AG04450 (cell line): ENCODE data around the gene TAS2R41. TPM values are rescaled to one million over a fixed set of nuclear protein-coding genes. Genes with fewer than 3 reads are reported as not detected.
"Not testable (repeated sequence)": the region's sequence is repeated elsewhere in the genome, so short reads cannot be mapped to it uniquely, and the experiment has no call there.

Experiments
- CTCF ChIA-PET: fragments of 300-600, 350-600 bp; formaldehyde crosslinking; extraction: SDS; loops from one replicate; lab custom pipeline; 2022; ENCODE audit warnings: antibody characterized with exemption, inconsistent platforms; lab: Charles Lee
- POLR2A ChIA-PET: fragments of 350-600 bp; formaldehyde crosslinking; extraction: SDS; loops from one replicate; lab custom pipeline; 2021; ENCODE audit warnings: antibody characterized with exemption, inconsistent platforms; lab: Yijun Ruan, JAX
- DNase-seq: peaks from one replicate; pipeline ENCODE4 v3.0.0-alpha.2; 2011; ENCODE audit warnings: low read depth, low spot score
- H3K27ac ChIP-seq: one replicate; pipeline ENCODE4 v1.5.1; 2012; ENCODE audit warnings: low read depth, low read length, control low read depth
- H3K27me3 ChIP-seq: one replicate; pipeline ENCODE4 v1.6.0; 2012; ENCODE audit warnings: low read length; ENCODE audit not compliant: control insufficient read depth, insufficient read depth
- H3K4me3 ChIP-seq: 2 replicates; pipeline ENCODE4 v1.5.1; 2011; ENCODE audit warnings: mild to moderate bottlenecking, low read depth, low read length, control low read depth
- H3K9me3 ChIP-seq: 2 replicates; pipeline ENCODE4 v1.5.1; 2012; ENCODE audit warnings: low read length; ENCODE audit not compliant: control insufficient read depth, insufficient read depth
- polyA plus RNA-seq: library from polyadenylated mRNA; depleted of rRNA; stranded (reverse); fragments of >200 nt; gene quantifications from 2 replicates; pipeline ENCODE4 v1.2.3, GENCODE V29; 2011; rRNA removed
- TF ChIP-seq, protein P1 (sequence below): IDR thresholded peaks from 2 replicates; pipeline ENCODE4 v1.5.1; 2011; ENCODE audit warnings: low read depth, low read length, control low read depth, inconsistent platforms

Gene TAS2R41
- polyA plus RNA-seq, 1 experiment = not detected

DNA sequence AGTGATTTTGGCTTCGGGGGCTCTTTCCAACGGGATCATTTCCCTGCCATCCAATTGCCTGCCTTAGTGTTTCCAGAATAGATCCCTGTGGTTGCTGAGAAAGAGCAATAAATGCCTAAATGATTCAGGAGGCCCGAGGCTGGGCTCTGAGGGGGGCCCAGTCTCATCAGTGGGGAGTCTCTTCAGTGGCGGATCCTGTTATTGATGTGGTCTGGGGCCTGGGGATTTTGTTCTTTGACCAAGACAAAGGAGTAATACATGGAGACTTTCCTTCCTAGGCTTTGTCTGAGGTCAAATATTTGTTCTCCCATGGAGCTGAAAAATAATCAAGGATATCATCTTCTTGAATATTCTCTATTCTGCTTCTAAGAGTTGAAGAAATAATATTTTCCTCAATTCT is 40.8 kb downstream of the TAS2R41 start:
- Histone ChIP-seq H3K27ac (no peak overlapping the region), H3K27me3 (no peaks in the 10 kb centered on the region), H3K4me3 (no peak overlapping the region), H3K9me3 (no peaks in the 10 kb centered on the region)
- no peak for DNase-seq
- ChIA-PET POLR2A (no interaction called here), CTCF (interaction anchor here (1.6 kb wide), 1 partner anchor 278 kb away, joined by 5 read pairs; no protein-coding TSS in a partner anchor)
- TF ChIP-seq, protein P1, sequence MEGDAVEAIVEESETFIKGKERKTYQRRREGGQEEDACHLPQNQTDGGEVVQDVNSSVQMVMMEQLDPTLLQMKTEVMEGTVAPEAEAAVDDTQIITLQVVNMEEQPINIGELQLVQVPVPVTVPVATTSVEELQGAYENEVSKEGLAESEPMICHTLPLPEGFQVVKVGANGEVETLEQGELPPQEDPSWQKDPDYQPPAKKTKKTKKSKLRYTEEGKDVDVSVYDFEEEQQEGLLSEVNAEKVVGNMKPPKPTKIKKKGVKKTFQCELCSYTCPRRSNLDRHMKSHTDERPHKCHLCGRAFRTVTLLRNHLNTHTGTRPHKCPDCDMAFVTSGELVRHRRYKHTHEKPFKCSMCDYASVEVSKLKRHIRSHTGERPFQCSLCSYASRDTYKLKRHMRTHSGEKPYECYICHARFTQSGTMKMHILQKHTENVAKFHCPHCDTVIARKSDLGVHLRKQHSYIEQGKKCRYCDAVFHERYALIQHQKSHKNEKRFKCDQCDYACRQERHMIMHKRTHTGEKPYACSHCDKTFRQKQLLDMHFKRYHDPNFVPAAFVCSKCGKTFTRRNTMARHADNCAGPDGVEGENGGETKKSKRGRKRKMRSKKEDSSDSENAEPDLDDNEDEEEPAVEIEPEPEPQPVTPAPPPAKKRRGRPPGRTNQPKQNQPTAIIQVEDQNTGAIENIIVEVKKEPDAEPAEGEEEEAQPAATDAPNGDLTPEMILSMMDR = no peak

DNA sequence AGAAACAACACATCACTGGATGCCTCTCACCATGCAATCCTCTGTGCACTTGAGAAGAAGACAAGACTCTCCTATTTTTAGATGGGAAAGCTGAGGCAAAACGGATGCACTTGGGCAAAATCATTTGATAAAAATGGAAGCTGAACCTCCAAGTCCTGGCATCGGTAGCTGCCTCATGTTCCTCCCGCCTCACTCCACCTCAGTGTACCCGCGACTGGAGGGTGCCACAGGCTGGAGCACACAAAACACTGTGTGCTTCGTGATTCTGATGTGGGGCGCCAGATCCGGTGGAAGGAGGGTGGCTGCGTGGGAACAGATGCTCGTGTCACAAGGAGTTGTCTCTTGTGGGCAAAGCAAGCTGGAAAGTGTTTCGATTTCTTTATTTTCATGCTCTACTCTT is 41.3 kb downstream of the TAS2R41 start:
- TF ChIP-seq, protein P1 = no peak
- Histone ChIP-seq H3K9me3 (no peaks in the 10 kb centered on the region), H3K27me3 (no peaks in the 10 kb centered on the region), H3K4me3 (no peak overlapping the region), H3K27ac (no peak overlapping the region)
- POLR2A ChIA-PET = interaction anchor here (0.5 kb wide), 1 partner anchor 226 kb away, joined by 5 read pairs; no protein-coding TSS in a partner anchor
- no peak for DNase-seq
- CTCF ChIA-PET = interaction anchor here (1.0 kb wide), 1 partner anchor 279 kb away, joined by 5 read pairs; no protein-coding TSS in a partner anchor

DNA sequence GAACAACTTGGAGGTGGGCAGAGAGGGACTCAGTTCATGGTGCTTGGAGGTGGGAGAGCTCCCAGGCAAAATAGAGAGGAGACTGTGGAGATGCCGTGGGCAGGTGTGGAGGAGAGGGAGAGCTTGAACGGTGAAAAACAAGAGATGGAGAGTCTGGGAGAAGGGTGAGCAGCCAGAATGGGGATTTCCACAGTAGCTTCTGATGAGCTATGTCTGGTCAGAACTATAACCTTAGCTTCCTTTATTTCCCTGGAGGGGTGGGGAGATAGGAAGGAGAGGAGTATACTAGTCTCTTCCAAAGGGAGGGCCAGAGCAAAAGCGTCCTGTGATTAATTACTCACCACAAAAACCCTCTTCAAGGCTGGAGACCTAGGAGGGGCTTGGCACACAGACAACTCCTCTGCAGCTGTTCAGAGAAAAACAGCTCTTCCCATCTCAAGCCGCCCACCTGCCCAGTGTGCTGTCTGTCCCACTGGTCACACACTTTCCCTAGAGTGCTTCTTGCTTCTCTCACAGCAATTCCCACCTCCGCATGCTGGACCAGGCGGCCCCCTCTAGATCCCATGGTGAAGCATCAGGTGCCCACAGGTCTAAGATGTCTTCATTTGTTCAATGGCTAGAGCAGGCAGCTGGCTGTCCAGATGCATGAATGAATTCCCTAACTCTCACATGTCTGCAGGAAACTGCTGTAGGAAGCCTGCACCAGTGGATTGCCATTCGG is 41.9 kb downstream of the TAS2R41 start:
- POLR2A ChIA-PET = interaction anchor here (0.5 kb wide), 1 partner anchor 226 kb away, joined by 5 read pairs; no protein-coding TSS in a partner anchor
- Histone ChIP-seq H3K27ac (no peak overlapping the region), H3K27me3 (no peaks in the 10 kb centered on the region), H3K9me3 (no peaks in the 10 kb centered on the region), H3K4me3 (no peak overlapping the region)
- TF ChIP-seq, protein P1 = no peak
- DNase-seq = peak; percentile 43
- CTCF ChIA-PET = interaction anchor here (1.0 kb wide), 1 partner anchor 279 kb away, joined by 5 read pairs; no protein-coding TSS in a partner anchor

DNA sequence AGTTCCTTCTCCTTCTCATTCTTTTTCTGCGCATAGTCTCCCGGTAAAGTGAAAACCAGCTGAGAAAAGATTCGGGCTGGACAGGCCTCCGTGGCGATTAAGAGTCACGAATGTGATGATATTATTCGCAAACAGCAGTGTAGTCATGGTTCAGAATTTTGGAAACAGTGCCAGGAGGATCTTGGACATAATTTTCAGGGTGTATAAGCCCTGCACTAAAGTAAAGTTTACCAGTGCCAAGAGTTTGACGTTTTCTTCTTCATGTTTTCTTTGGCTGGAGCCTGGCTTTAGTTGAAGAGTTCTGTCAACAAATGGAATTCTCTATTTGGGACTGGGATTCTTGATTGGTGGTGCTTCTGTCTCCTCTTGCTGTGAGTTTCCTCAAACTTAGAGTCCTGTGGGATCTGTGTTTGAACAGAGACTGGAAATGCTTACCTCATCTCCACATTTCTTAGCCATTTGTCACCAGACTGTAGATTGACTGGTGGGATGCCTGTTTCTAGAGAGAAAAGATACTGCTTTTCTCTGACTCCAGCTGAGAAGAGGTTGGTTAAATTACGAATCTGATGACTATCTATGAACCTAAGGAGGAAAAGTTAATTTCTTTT is 44.7 kb downstream of the TAS2R41 start:
- POLR2A ChIA-PET, DNase-seq, CTCF ChIA-PET, H3K9me3 ChIP-seq, H3K4me3 ChIP-seq, H3K27me3 ChIP-seq, H3K27ac ChIP-seq: not testable (repeated sequence)

Other genes starting within 250 kb of the TAS2R41 start
- gene GSTK1, start 214.4 kb upstream of the TAS2R41 start, polyA plus RNA-seq = 100 and 116 TPM in 2 replicates
- gene TMEM139, start 192.9 kb upstream of the TAS2R41 start, polyA plus RNA-seq = not detected in 2 replicates
- 18.6 and 21.8 TPM in 2 replicates for gene CASP2, start 189.5 kb upstream of the TAS2R41 start, polyA plus RNA-seq
- not detected in 2 replicates for gene CLCN1, start 161.8 kb upstream of the TAS2R41 start, polyA plus RNA-seq
- gene FAM131B, start 115.2 kb upstream of the TAS2R41 start, polyA plus RNA-seq = 3.1 and 4.2 TPM in 2 replicates
- gene ZYX, start 96.5 kb upstream of the TAS2R41 start, polyA plus RNA-seq = 32.6 and 76.4 TPM in 2 replicates
- 0.09 TPM in 1 of 2 replicates, not detected in the other for gene EPHA1, start 69.0 kb upstream of the TAS2R41 start, polyA plus RNA-seq
- not detected in 2 replicates for gene TAS2R60, start 34.4 kb upstream of the TAS2R41 start, polyA plus RNA-seq
- gene CTAGE15, start 93.9 kb downstream of the TAS2R41 start, polyA plus RNA-seq = not detected in 2 replicates
- 2.5 and 2.6 TPM in 2 replicates for gene TCAF2, start 143.1 kb downstream of the TAS2R41 start, polyA plus RNA-seq